ENCODE results near the gene B4GALT6.

Gene B4GALT6

GRCh38 chr18:31633392-31634330 lies 50.7 kb downstream of the B4GALT6 start:
- DNase-seq (ENCODE audit: low spot score) = no peak

GRCh38 chr18:31632356-31632755 lies 52.0 kb downstream of the B4GALT6 start:
- no peak for DNase-seq (ENCODE audit: low spot score)

GRCh38 chr18:31631526-31631925 lies 52.9 kb downstream of the B4GALT6 start:
- DNase-seq (ENCODE audit: low spot score) = no peak

DNA sequence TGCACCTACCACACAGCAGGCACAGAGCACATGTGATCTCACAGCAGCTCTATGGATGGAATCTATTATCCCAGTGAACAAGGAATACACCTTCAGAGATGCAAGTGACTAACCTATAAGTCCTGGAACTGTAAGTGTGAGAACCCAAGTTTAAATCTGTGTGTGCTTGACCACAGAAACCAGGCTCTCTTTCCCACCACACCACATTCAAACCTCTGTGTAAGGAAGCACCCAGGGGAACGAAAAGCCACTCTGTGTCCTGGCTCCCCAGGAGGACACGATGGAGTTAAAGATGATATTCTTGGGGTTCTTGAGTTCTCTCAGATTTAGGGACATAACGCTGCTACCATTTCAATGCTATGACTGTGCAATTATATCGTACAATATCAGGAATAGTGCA lies 53.8 kb downstream of the B4GALT6 start:
- no peak for DNase-seq (ENCODE audit: low spot score)

DNA sequence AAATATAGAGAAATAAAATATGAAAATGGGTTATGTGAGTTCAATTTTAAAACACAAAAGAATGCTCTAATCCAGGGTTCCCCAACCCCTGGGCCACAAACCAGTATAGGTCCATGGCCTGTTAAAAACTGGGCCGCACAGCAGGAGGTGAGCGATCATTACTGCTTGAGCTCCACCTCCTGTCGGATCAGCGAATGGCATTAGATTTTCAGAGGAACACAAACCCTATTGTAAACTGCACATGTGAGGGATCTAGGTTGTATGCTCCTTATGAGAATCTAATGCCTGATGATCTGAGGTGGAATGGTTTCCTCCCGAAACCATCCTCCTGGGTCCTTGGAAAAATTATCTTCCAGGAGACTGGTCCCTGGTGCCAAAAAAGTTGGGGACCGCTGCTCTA lies 58.0 kb downstream of the B4GALT6 start:
- no peak for DNase-seq (ENCODE audit: low spot score)

DNA sequence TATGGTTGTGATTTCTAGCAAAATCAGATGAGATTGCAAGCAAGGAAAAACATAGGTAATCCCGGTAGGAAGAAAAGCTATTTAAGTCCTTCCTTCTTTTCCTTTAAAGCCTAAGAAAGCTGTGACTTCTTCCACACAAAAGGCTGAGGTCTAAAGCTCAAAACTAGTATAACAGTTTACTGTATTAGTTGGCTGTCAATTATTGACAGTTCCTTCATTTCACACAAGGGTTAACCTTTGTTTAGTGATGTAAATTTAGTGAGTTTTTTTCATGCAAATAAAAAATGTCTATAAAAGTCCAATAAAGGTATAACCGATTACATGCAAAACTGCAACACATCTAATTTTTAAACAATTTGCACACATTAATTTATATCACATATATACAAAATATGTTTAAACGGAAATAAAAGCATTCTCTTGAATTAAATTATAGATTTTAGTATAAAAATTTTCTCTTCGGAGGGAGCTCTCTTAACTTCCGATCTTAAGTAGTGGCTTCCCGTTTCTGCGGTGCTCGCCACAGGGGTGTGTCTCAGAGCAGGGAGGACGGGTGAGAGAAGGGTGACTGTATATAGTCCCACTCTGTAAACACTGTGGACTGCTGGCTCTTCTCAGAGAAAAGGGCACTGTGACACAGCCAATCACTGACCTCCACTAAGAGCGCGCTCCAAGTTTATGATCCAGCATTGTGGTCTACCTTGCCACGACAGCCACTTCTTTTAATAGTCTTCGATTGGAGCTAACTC lies 59.3 kb downstream of the B4GALT6 start:
- DNase-seq (ENCODE audit: low spot score) = no peak

DNA sequence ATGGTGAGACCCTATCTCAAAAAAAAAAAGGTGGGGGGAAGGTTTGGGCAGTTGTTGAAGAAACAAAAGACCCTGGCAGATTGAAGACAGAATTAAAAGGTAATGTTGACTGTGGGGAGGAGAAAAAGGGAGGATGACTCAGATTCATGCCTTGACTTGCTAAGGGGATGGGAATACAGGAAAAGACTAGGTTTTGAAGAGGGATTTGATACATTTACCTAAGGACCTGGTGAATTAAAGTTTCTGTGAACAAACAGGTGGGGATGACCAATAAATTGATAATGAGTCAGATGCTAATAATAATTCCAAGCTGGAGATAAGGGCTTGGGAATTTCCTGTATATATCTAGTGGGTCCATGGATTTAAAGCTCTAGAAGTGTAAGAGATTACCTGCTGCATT lies 65.1 kb downstream of the B4GALT6 start:
- no peak for DNase-seq (ENCODE audit: low spot score)

DNA sequence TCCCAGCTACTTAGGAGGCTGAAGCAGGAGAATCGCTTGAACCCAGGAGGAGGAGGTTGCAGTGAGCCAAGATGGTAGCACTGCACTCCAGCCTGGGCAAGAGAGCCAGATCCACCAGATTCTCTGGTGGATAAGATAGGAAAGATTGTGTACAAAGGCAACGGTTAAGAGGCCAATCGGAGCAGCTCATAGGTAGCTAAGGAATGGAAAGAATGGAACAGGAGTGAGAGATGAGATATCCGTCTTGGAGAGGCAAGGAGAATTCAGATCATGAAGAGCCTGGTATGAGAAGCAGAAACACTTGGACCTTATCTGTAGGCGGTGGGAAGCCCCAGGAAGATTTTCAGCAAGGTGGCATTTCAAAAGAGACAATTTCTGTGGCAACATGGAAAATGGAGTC lies 65.6 kb downstream of the B4GALT6 start:
- DNase-seq (ENCODE audit: low spot score) = no peak

GRCh38 chr18:31617031-31617717 lies 67.2 kb downstream of the B4GALT6 start:
- no peak for DNase-seq (ENCODE audit: low spot score)

GRCh38 chr18:31616586-31616985 lies 67.8 kb downstream of the B4GALT6 start:
- no peak for DNase-seq (ENCODE audit: low spot score)

DNA sequence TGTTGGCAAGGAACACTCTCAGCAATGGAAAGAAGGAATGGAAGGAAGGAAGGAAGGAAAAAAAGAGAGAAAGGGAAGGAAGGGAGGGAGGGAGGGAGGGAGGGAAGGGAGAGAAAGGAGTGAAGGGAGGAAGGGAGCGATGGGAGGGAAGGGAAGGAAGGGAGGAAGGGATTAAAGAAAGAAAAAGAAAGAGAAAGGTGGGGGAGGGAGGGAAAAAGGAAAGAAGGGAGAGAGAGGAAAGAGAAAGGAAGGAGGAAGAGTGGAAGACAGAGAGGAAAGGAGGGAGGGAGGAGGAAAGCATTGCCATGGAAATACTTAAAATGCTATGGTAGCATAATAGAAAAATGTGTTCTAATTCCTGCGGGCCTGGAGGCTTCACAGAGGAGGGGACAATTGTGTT lies 70.3 kb downstream of the B4GALT6 start:
- DNase-seq (ENCODE audit: low spot score) = no peak

DNA sequence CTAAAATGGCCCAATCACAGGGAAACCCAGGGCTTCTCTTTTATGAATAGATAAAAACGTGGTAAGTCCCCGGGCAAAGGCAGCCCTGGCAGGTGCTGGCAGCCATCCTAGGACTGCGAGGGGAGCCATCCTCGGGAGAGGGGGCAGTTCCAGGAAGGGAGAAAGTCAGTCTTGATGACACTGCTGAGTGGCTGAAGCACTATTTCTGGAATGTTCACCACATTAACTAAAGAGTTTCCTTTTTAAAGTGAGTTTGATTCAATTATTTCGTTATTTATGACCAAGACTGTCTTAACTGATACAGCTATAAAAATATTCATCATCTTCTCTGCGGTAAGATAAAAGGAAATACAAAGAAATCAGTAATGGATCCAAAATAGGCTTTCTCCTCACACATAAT lies 72.3 kb downstream of the B4GALT6 start:
- DNase-seq (ENCODE audit: low spot score) = no peak

DNA sequence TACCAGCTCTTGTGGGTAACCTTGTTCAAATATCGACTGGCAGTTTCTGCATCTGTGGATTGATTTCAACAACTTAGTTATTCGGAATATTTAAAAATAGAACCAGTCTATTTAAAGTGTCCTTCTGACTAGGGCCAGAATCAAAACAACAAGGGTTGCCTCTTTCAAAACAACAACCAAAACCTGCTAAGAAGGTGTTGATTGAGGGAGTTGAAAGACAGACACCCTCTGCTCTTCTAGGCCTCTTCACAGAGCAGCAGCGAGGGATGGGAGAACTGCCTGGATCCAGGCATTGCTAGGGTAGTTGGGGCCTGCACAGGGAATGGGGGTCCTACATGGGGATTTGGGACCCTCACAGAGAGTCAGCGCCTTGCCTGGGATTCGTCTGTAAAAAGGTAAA lies 72.9 kb downstream of the B4GALT6 start:
- DNase-seq (ENCODE audit: low spot score) = no peak

DNA sequence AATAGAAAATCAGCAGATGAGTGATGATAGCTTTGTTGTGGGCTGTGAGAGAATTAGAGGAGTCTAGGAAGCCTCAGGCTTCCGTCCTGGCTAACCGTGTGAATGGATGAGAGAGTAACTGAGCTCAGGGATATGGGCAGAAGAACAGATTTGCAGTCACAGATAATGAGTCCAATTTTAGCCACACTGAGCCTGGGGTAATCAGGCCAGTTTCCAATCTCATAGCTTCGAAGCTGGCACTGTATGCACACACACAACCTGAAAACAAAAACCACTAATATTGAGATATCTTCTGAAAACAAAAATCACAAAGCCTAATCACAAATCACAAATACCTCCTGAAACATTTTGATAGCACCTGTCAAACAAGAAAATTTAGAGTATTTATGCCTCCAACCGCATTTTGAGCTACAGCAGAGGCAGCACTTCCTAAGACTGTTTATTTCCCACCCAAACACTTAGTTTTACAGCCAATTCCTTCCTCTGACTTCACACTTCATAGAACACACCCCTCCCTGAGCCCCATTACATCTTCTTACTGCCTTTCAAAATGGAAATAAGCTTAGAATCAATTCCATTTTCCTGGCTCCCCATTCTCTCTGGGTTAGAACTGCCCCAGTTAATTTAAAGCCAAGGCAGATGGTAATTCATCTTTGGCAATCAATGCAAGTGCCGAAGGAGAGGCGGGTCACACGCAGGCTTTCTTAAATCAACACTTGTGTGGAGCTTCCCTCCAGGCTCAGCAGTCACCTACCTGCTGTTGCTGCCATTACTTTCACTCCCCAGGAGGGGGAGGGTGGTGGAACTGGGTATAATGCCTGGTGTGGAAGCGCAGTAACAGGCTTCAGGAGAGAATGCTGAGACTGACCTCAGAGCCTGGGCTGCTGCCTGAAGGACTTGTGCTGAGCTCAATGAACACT lies 73.8 kb downstream of the B4GALT6 start:
- peak; percentile 33 for DNase-seq (ENCODE audit: low spot score)

DNA sequence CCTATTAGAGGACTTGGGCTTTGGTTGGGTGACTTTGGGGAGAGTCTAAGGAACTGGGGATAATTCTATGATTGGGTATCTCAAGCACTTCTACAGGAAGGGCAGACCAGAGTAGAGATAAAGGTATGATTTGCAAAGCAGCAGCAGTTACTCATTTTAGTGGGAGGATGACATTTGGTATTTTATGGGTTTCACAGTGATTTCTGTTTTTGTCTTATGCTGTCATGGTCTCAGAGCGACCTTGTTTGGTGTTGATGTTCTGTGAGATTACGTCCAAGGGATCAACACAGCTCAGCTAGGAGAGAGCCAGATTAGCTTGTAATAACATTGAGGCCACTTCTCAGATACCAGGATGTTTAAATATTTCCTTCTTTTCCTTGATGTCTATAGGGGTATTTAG lies 74.5 kb downstream of the B4GALT6 start:
- no peak for DNase-seq (ENCODE audit: low spot score)

DNA sequence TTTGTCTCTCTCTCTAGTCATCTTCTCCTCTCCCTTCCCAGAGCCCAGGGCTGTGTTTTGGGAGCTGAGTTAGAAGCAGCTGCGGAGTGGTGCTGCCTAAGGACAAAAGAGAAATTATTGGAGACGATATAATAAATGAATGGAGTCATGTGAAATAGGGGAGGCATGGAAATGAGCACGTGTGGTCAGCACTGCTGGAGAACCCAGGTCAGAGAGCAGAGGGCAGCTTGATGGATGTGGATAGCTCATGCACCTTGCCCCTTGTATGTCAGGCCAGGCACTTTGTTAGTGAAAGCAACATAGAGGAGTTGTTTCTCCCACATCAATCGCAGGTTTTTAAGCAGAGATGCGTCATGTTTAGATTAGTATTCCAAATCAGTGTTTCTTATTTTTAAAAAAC lies 77.0 kb downstream of the B4GALT6 start:
- no peak for DNase-seq (ENCODE audit: low spot score)

DNA sequence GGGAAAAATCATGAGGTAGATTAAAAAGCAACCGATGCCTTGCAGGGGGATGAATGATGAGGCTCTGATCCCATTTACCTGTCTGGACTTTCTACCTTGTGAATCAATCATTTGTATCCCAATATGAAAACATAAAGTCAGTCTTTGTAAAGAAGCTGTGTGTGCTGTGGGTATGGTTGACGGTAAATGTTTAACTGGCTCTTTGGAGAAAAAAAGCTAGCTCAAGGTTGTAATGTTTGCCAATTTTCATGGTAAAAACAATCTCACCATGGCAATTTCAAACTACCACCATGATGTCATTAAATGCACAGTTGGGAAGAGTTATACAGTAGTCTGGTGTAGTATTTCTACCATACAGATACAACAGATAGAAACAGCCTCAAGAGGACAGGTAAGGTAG lies 78.1 kb downstream of the B4GALT6 start:
- DNase-seq (ENCODE audit: low spot score) = no peak

DNA sequence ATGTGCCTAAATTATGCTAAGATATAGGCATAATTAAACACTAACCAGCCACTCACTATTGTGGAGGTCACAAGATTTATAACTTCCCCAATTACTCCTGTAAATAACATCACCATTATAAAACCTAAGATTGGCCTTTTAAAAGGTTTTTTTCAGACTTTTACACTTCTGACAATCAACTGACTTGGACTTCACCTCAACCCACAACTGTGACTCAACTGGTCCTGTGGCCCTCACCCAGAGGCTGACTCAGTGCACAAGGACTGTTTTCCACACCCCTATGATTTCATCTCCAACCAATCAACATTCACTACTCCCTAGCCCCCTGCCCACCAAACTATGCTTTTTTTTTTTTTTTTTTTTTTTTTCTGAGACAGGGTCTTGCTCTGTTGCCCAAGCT lies 81.1 kb downstream of the B4GALT6 start:
- no peak for DNase-seq (ENCODE audit: low spot score)

DNA sequence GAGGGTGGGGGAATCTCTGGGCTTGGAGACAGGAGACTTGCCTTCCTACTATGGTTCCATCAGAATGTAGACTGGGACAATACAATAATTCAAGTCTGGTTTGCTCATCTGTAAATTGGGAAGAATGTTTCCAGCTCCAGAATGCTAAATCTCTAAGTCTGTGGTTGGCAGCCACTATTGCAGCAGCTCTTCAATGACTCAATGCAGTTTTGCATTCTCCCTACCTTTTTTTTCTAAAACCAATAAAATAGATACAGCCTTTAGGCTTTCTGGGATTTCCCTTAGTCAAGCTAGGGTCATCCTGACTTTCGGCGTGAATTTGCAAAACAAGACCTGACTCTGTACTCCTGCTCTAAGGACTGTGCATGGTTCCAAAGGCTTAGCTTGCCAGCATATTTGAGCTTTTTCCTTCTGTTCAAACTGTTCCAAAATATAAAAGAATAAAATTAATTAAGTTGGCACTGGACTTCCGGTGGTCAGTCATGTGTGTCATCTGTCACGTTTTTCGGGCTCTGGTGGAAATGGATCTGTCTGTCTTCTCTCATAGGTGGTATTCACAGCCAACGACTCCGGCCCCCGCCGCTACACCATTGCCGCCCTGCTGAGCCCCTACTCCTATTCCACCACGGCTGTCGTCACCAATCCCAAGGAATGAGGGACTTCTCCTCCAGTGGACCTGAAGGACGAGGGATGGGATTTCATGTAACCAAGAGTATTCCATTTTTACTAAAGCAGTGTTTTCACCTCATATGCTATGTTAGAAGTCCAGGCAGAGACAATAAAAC lies 86.2 kb downstream of the B4GALT6 start:
- DNase-seq (ENCODE audit: low spot score) = no peak

DNA sequence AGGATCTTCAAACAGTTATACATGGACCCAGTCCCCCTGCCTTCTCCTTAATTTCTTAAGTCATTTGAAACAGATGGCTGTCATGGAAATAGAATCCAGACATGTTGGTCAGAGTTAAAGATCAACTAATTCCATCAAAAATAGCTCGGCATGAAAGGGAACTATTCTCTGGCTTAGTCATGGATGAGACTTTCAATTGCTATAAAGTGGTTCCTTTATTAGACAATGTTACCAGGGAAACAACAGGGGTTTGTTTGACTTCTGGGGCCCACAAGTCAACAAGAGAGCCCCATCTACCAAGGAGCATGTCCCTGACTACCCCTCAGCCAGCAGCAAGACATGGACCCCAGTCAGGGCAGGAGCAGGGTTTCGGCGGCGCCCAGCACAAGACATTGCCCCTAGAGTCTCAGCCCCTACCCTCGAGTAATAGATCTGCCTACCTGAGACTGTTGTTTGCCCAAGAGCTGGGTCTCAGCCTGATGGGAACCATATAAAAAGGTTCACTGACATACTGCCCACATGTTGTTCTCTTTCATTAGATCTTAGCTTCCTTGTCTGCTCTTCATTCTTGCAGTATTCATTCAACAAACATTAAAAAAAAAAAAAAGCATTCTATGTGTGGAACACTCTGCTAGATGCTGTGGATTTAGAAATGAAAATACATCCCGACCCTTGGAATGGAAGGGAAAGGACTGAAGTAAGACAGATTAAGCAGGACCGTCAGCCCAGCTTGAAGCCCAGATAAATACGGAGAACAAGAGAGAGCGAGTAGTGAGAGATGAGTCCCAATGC lies 88.1 kb downstream of the B4GALT6 start:
- no peak for DNase-seq (ENCODE audit: low spot score)

All from HuH-7 (cell line).